NB4 (cell line): ENCODE data around the gene MDM4.

Experiments used
- CTCF ChIP-seq: IDR thresholded peaks from one replicate; pipeline ENCODE4 v1.5.1; 2012; ENCODE audit warnings: low read depth, low read length
- MAX ChIP-seq: IDR thresholded peaks from 2 replicates; pipeline ENCODE4 v1.6.1; 2011; ENCODE audit warnings: low read depth, low read length
- POLR2A ChIP-seq: IDR thresholded peaks from 2 replicates; pipeline ENCODE4 v1.6.1; 2011; ENCODE audit warnings: mild to moderate bottlenecking; ENCODE audit not compliant: insufficient read length; ENCODE audit errors: extremely low read depth

- no peak for TF ChIP-seq CTCF
- TF ChIP-seq POLR2A, result no peak
- no peak for TF ChIP-seq MAX
These were observed 42.3 kb downstream of the MDM4 start for GRCh38 chr1:204558467-204558866.
